GM10266 (cell line): ENCODE measurements around the gene ELAC1.
"Not testable (repeated sequence)": the region's sequence is repeated elsewhere in the genome, so short reads cannot be mapped to it uniquely, and the experiment has no call there.

ENCODE experiments used
- DNase-seq: peaks from one replicate; pipeline ENCODE4 v3.0.0; 2012; ENCODE audit errors: extremely low spot score
- TF ChIP-seq, protein P1 (sequence below): IDR thresholded peaks from 2 replicates; pipeline ENCODE4 v1.5.1; 2012; ENCODE audit warnings: mild to moderate bottlenecking, low read depth; ENCODE audit not compliant: control insufficient read depth, insufficient read depth; ENCODE audit errors: missing control alignments

The ELAC1 gene

DNA sequence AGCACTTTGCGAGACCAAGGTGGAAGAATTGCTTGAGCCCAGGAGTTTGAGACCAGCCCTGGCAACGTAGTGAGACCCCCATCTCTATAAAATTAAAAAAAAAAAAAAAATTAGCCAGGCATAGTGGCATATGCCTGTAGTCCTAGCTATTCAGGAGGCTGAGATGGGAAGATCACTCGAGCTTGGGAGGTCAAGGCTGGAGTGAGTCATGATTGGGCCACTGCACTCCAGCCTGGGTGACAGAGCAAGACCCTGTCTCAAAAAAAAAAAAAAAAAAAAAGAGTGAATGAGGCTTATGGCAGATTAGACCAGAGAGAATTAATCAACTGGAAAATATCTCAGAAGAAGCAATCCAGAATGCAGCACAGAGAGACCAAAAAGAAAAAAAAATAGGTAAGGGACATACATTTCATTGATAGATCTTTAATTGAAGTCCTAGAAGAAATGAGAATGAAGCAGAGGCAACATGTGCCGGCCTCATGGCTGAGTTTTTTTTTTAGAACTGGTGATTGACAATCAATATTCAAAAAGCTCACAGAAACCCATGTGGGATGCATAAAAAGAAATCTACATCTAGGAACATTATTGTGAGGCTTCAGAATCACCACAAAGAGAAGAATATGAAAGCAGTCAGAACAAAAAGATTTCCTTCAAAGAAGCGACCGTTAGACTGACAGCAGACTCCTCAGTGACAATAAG lies 32.2 kb upstream of the ELAC1 start:
- DNase-seq, result no peak
- TF ChIP-seq, protein P1, sequence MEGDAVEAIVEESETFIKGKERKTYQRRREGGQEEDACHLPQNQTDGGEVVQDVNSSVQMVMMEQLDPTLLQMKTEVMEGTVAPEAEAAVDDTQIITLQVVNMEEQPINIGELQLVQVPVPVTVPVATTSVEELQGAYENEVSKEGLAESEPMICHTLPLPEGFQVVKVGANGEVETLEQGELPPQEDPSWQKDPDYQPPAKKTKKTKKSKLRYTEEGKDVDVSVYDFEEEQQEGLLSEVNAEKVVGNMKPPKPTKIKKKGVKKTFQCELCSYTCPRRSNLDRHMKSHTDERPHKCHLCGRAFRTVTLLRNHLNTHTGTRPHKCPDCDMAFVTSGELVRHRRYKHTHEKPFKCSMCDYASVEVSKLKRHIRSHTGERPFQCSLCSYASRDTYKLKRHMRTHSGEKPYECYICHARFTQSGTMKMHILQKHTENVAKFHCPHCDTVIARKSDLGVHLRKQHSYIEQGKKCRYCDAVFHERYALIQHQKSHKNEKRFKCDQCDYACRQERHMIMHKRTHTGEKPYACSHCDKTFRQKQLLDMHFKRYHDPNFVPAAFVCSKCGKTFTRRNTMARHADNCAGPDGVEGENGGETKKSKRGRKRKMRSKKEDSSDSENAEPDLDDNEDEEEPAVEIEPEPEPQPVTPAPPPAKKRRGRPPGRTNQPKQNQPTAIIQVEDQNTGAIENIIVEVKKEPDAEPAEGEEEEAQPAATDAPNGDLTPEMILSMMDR, result no peak

DNA sequence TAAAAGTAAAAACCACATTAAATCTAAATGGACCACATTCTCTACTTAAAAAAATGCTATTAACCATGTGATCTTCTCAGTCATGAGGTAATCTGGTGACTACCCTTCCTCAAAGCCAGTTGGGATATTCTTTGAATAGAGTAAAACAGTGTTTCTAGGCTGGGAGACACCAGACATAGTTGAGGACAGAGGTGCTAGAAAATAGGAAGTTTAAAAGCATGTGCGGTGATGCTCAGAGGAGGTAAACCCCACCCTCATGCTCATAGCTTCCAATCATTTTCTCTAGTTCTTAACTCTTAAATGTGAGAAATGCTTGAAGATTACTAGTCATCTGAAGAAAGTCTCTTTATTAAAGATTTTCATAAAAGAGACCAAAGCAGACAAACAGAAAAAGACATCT lies 30.7 kb upstream of the ELAC1 start:
- TF ChIP-seq, protein P1, result no peak
- no peak for DNase-seq

DNA sequence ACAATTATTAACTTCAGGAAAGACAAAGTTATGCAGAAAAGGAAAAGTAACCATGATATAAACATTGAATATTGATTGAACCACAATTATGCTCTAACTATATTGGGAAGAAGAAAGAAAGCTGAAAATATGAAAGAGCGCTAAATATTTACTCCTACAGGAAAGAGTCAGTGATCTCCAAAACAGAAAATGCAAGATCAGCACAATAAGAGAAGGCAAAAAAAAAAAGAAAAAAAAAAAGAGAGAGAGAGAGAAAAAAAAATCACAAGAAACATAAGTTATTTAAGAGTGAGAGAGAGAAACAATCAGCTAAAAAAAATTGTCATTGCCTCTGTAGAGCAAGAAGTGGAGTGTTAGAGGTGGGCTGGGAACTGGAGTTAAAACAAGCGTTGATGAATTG lies 28.9 kb upstream of the ELAC1 start:
- no peak for DNase-seq
- TF ChIP-seq, protein P1, result no peak

DNA sequence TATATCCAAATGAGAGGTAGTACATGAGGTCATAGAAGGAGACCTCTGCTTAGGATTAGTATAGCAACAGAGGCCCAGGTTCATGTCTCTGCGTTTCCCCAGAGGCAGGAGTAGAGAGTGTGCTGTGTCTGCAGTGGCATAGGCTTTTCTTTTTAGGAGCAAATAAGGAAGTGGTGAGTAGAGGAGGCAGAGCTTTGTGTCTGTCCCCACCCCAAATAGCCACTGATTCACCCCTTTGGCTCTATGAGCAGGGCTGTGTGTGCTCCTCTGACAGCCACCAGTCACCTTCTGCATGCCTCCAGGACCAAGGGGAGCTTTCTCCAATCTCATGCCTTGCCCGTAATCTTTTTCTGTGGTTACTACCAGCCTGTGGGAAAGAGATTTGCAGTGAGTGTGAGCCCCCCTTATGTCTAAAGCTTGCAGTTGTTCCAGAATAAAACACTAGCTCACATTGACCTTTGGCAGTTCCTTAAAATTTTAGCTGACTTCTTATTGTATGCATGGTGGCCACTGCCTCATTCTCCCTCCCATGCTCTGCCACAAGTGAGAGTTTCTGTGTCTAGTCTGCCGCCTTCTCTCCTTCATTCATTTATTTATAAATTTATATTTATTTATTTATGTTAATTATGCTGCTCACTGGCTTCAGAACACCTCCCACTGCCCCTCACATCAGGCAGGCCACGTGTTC lies 23.5 kb upstream of the ELAC1 start:
- TF ChIP-seq, protein P1, result no peak
- no peak for DNase-seq

DNA sequence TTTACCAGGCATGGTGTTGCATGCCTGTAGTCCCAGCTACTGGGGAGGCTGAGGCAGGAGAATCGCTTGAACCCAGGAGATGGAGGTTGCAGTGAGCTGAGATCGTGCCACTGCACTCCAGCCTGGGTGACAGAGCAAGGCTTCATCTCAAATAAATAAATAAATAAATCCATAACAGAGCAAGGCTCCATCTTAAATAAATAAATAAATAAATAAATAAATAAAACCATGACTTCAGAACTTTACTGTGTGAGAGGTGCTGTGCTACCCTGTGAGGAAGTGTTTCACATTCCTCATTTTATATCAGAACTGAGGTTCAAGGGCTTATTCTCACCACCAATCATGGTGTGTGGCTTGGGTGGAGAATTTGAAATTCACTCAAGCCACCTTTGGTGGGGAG lies 21.9 kb upstream of the ELAC1 start:
- DNase-seq, result not testable (repeated sequence)

DNA sequence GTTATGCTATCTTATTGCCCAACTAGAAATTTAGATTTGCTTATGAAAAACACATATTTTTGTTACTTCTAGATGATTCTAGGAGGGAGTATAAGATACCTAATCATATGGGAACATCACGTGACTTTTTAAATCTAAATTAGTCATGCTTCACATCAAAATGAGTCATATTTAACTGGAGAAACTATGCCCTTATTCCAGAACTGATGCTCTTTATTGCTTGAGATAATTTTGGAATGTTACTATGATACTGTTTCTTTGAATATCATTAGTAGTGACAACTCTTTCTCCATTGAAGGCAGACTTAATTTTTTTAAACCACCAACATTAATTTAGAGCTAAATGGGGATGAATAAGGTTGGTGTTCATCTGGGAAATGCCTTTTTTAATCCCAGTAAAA lies 19.9 kb upstream of the ELAC1 start:
- no peak for DNase-seq
- TF ChIP-seq, protein P1, result no peak

DNA sequence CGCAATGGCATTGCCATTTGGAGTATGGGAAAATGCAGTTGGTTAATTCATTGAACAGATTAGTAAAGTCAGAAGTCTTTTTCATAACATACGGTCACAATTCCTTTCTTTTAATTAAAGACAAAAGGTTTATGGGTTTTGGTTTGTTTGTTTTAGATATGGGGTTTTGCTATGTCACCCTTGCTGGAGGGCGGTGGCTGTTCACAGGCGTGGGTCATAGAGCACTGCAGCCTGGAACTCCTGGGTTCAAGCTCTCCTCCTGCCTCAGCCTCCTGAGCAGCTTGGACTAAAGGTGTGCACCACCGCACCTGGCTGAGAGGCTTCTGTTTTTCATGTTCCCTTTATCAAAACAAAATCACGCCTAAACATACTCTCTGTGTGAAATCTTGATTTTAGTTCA lies 18.7 kb upstream of the ELAC1 start:
- no peak for DNase-seq
- TF ChIP-seq, protein P1, result no peak
